Activated naive CD8-positive, alpha-beta T cell treated with anti-CD3 and anti-CD28 coated beads, Interleukin-2, amount 10 ng/mL, durations not matched to agents 7 days and 5 days (primary cell): Measurements from ENCODE around the gene CCDC91. TPM values are rescaled to one million over a fixed set of nuclear protein-coding genes. Genes with fewer than 3 reads are reported as not detected.

ENCODE experiments used
- ATAC-seq: fragments of 150-1000 bp; cut with Tn5 transposase; one replicate; pipeline ENCODE4 v1.10.0; 2021; ENCODE audit warnings: low read depth, moderate library complexity
- POLR2A ChIA-PET: fragments of 350-600 bp; sonication (Branson Sonifier 250); formaldehyde crosslinking; loops from one replicate; lab custom pipeline; 2021; ENCODE audit warnings: antibody characterized with exemption; lab: Charles Lee
- DNase-seq: peaks from one replicate; pipeline ENCODE4 v3.0.0; 2021
- H3K27ac Mint-ChIP-seq: one replicate; pipeline ENCODE4 v1.8.0; 2022; ENCODE audit warnings: mild to moderate bottlenecking, mixed read lengths
- H3K27me3 Mint-ChIP-seq: one replicate; pipeline ENCODE4 v1.8.0; 2022; ENCODE audit warnings: mild to moderate bottlenecking, moderate library complexity, mixed read lengths
- H3K36me3 Mint-ChIP-seq: one replicate; pipeline ENCODE4 v1.8.0; 2021; ENCODE audit warnings: mild to moderate bottlenecking, mixed read lengths
- H3K4me1 Mint-ChIP-seq: one replicate; pipeline ENCODE4 v1.8.0; 2021; ENCODE audit warnings: mixed read lengths
- H3K4me3 Mint-ChIP-seq: one replicate; pipeline ENCODE4 v1.8.0; 2022; ENCODE audit warnings: mild to moderate bottlenecking, moderate library complexity, mixed read lengths
- H3K9me3 Mint-ChIP-seq: one replicate; pipeline ENCODE4 v1.8.0; 2021; ENCODE audit warnings: mixed read lengths
- total RNA-seq, 2 experiments: library from RNA; stranded (reverse); gene quantifications; one replicate each; pipeline ENCODE4 v1.2.3, GENCODE V29; 2021

The CCDC91 gene
- total RNA-seq, 2 experiments from 2014 or later = 33.2 to 33.9 TPM

DNA sequence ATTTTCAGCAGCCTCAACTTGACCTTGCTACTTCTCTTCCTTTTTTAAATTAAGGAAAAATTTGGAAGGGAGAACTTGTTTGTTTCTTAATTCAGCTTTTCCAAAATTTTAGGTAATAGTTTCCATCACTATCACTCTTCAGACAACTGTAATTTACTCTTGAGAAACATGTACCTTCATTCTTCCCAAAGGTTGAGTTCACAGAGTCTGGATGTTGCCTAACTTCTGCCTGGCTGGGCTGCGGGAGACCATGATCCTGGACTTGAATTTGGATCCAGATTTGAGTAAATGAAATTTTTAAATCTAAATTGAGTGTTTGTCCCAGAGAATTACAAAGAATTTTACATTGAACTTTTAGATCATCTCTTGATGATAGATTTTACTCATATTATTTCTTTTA lies 193.1 kb downstream of the CCDC91 start:
- no peak for ATAC-seq
- Mint-ChIP-seq H3K36me3 (peaks cover 13% of the 10 kb centered on the region), H3K27ac (no peak overlapping the region)

DNA sequence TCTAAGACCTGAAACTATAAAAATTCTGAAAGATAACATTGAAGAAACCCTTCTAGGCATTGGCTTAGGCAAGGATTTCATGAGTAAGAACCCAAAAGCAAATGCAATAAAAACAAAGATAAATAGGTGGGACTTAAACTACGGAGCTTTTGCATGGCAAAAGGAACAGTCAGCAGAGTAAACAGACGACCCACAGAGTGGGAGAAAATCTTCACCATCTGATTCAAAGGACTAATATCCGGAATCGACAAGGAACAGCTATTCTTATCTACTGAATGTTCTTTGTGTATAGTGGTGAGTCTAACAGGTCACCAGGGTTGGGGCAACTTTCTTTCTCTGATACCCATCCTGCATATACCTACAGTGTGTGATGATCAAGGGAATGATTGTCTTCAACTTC lies 198.6 kb downstream of the CCDC91 start:
- DNase-seq = no peak
- no peaks in the 10 kb centered on the region for H3K27me3 Mint-ChIP-seq

More for the DNA sequence above, 193.1 kb downstream of the CCDC91 start:
- POLR2A ChIA-PET = no interaction called here
- no peak for DNase-seq
- no peaks in the 10 kb centered on the region for H3K4me1 Mint-ChIP-seq
- H3K27me3 Mint-ChIP-seq = no peaks in the 10 kb centered on the region
- H3K4me3 Mint-ChIP-seq = no peak overlapping the region
- peaks cover 4% of the 10 kb centered on the region for H3K9me3 Mint-ChIP-seq

DNA sequence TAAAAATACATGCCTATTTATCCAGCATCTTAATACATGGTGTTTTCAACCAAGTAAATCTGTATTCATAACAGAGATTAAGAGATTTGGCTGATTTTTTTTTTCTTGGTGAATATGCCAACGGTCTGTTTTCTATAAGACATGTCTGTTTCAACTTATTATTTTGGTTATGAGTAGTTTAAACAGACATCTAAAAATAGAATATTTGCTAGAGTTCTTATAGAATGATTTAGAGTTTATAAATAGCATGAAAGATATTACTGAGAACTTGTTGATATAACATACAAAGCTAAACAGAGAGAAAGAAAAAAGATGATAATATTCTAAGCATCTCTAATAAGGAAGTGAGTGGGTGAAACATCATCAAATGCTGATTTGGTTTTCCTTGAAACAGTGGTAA lies 199.9 kb downstream of the CCDC91 start:
- H3K27me3 Mint-ChIP-seq = no peaks in the 10 kb centered on the region
- POLR2A ChIA-PET = no interaction called here
- no peaks in the 10 kb centered on the region for H3K9me3 Mint-ChIP-seq
- no peak overlapping the region for H3K27ac Mint-ChIP-seq
- H3K4me1 Mint-ChIP-seq = no peaks in the 10 kb centered on the region
- H3K36me3 Mint-ChIP-seq = peaks cover 16% of the 10 kb centered on the region
- DNase-seq (no peak), ATAC-seq (no peak)
- H3K4me3 Mint-ChIP-seq = no peak overlapping the region

More for the DNA sequence above, 198.6 kb downstream of the CCDC91 start:
- H3K27ac Mint-ChIP-seq = no peak overlapping the region
- no peak overlapping the region for H3K4me3 Mint-ChIP-seq
- ATAC-seq = no peak
- H3K4me1 Mint-ChIP-seq = no peaks in the 10 kb centered on the region
- POLR2A ChIA-PET = no interaction called here
- H3K36me3 Mint-ChIP-seq = peaks cover 10% of the 10 kb centered on the region
- H3K9me3 Mint-ChIP-seq = no peaks in the 10 kb centered on the region

GRCh38 chr12:28390761-28391385 lies 200.6 kb downstream of the CCDC91 start:
- H3K9me3 Mint-ChIP-seq = no peaks in the 10 kb centered on the region
- POLR2A ChIA-PET = no interaction called here
- H3K27ac Mint-ChIP-seq = no peak overlapping the region
- no peak for ATAC-seq
- DNase-seq = no peak
- peaks cover 19% of the 10 kb centered on the region for H3K36me3 Mint-ChIP-seq
- no peaks in the 10 kb centered on the region for H3K4me1 Mint-ChIP-seq
- no peaks in the 10 kb centered on the region for H3K27me3 Mint-ChIP-seq
- no peak overlapping the region for H3K4me3 Mint-ChIP-seq

DNA sequence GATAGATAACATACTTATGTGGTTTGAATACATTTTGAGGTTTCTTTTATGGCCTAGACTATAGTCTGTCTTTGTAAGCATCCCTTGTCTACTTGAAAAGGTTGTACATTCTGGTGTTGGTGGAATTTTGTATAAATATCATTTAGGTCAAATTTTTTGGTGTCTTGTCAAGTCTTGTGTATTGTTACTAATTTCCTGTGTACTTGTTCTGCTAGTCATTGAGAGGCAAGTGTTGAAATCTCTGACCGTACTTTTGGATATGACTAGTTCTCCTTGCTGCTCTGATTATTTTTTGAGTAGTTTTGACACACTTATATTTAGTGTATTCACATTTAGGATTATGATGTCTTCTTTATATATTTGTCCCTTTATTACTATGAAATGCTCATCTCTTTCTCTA lies 219.6 kb downstream of the CCDC91 start:
- ATAC-seq = no peak
- peaks cover 9% of the 10 kb centered on the region for H3K9me3 Mint-ChIP-seq
- no peaks in the 10 kb centered on the region for H3K27me3 Mint-ChIP-seq
- no peaks in the 10 kb centered on the region for H3K4me1 Mint-ChIP-seq
- no peak overlapping the region for H3K4me3 Mint-ChIP-seq
- H3K27ac Mint-ChIP-seq = no peak overlapping the region
- DNase-seq = no peak
- H3K36me3 Mint-ChIP-seq = peaks cover 23% of the 10 kb centered on the region
- POLR2A ChIA-PET = no interaction called here

DNA sequence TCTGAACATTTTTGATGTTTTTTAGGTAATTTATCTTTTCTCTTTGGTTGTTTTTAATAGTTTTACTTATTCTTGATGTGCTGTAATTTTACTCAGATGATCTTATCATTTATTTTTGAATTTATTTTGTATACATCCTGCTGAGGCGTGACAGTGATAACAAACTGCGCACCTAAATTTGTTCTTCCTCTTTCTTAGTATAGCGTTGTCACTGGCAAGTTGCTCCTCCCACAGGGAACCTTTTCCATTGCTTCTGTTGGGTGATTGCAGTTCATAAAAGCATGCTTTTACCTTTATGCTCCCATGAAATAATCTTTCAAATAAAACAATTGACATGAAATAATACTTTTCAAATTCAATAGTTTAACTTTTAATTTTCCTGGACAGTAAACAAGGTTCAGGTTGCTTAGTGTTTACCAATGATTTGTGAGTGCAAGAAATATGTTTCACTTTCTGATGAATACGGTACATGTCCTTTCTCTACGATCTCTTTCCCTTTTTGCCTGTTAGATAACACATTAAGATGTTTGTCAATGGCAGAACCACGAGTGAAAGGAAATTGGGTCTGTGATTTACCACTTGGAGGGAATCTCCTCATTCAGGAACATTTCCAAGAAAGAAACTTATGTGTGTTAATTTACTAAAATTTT lies 223.3 kb downstream of the CCDC91 start:
- ATAC-seq (no peak), DNase-seq (no peak)
- Mint-ChIP-seq H3K27ac (no peak overlapping the region), H3K4me3 (no peak overlapping the region), H3K9me3 (peaks cover 4% of the 10 kb centered on the region), H3K36me3 (peaks cover 8% of the 10 kb centered on the region), H3K27me3 (no peaks in the 10 kb centered on the region), H3K4me1 (no peaks in the 10 kb centered on the region)
- POLR2A ChIA-PET = no interaction called here

GRCh38 chr12:28415755-28416154 lies 225.5 kb downstream of the CCDC91 start:
- Mint-ChIP-seq H3K27ac (no peak overlapping the region), H3K4me3 (no peak overlapping the region), H3K27me3 (no peaks in the 10 kb centered on the region), H3K9me3 (peaks cover 4% of the 10 kb centered on the region), H3K4me1 (no peaks in the 10 kb centered on the region), H3K36me3 (peaks cover 7% of the 10 kb centered on the region)
- POLR2A ChIA-PET = no interaction called here
- DNase-seq (no peak), ATAC-seq (no peak)

- no peak for ATAC-seq
- DNase-seq = no peak
- H3K36me3 Mint-ChIP-seq = peaks cover 3% of the 10 kb centered on the region
- H3K9me3 Mint-ChIP-seq = peaks cover 2% of the 10 kb centered on the region
- no peak overlapping the region for H3K27ac Mint-ChIP-seq
- POLR2A ChIA-PET = no interaction called here
- H3K4me1 Mint-ChIP-seq = peaks cover 2% of the 10 kb centered on the region
- no peaks in the 10 kb centered on the region for H3K27me3 Mint-ChIP-seq
- H3K4me3 Mint-ChIP-seq = no peak overlapping the region
These were observed 231.1 kb downstream of the CCDC91 start for GRCh38 chr12:28421374-28421773.

GRCh38 chr12:28424965-28425364 lies 234.7 kb downstream of the CCDC91 start:
- H3K27me3 Mint-ChIP-seq = no peaks in the 10 kb centered on the region
- POLR2A ChIA-PET = no interaction called here
- peaks cover 2% of the 10 kb centered on the region for H3K36me3 Mint-ChIP-seq
- H3K4me3 Mint-ChIP-seq = no peak overlapping the region
- H3K9me3 Mint-ChIP-seq = peaks cover 2% of the 10 kb centered on the region
- H3K4me1 Mint-ChIP-seq = peaks cover 2% of the 10 kb centered on the region
- DNase-seq = no peak
- no peak overlapping the region for H3K27ac Mint-ChIP-seq
- no peak for ATAC-seq

DNA sequence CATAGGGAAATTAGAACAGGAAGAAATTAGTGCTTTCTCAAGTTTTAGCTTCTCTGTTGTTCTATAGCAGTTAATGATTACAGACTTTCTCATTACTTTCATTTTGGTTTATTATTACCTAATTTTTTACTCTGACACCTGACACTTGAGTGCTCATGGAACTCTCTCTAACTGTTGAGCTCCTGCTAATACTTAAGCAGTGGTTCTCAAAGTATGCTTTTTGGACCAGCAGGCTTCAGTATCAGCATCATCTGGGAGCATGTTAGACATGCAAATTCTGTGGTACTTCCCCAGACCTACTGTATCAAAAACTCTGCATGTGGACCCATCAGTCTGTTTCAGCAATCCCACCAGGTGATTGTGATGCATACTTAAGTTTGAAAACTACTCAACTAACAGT lies 235.3 kb downstream of the CCDC91 start:
- H3K9me3 Mint-ChIP-seq = peaks cover 2% of the 10 kb centered on the region
- H3K27ac Mint-ChIP-seq = no peak overlapping the region
- H3K27me3 Mint-ChIP-seq = no peaks in the 10 kb centered on the region
- peaks cover 2% of the 10 kb centered on the region for H3K4me1 Mint-ChIP-seq
- peaks cover 2% of the 10 kb centered on the region for H3K36me3 Mint-ChIP-seq
- POLR2A ChIA-PET = no interaction called here
- DNase-seq (no peak), ATAC-seq (no peak)
- no peak overlapping the region for H3K4me3 Mint-ChIP-seq

DNA sequence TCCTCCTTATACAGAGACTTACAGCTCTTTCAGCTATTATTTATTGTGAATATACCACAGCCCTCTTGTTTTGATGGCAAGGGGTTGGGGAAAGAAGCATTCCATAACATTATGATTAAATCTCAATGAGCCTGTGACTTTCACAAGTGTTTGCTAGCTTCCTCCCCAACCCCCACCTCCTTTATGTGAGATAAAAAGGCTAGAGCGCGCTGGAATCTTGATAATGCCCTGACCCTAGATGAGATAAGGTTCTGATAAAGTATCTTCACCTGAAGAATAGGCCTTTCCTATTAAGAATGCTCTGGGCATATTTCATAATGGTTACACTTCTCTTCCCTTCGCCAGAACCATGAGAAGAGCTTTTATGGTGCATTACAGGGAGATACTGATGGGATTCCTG lies 236.8 kb downstream of the CCDC91 start:
- POLR2A ChIA-PET = no interaction called here
- H3K4me3 Mint-ChIP-seq = no peak overlapping the region
- peaks cover 3% of the 10 kb centered on the region for H3K36me3 Mint-ChIP-seq
- DNase-seq = no peak
- no peaks in the 10 kb centered on the region for H3K27me3 Mint-ChIP-seq
- peaks cover 2% of the 10 kb centered on the region for H3K4me1 Mint-ChIP-seq
- no peak overlapping the region for H3K27ac Mint-ChIP-seq
- no peaks in the 10 kb centered on the region for H3K9me3 Mint-ChIP-seq
- no peak for ATAC-seq

DNA sequence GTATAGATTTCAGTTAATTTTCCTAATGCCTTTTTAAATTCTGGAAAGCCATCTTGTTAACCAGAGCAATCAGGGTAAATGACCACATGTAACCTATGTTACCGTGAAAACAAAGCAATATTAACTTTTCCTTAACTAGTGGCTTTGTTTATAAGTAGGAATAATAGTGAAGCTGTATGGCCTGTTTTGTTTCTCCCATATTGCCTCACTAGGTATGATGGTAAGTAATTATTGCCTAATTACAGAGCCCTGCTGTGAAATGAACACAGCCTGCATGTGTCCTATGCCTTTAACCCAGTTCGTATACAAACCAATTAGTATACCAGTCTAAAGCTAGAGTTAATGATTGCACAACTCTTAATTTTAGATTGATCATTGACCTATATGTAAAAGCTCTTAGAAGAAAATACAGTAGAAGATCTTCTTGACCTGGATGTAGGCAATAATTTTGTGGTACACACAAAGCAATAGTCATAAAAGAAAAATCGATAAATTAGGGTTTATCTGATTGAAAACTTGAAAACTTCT lies 249.9 kb downstream of the CCDC91 start:
- no peak for ATAC-seq
- Mint-ChIP-seq H3K4me1 (no peaks in the 10 kb centered on the region), H3K27me3 (no peaks in the 10 kb centered on the region), H3K4me3 (no peak overlapping the region), H3K9me3 (no peaks in the 10 kb centered on the region), H3K36me3 (no peaks in the 10 kb centered on the region), H3K27ac (no peak overlapping the region)
- DNase-seq = no peak
- POLR2A ChIA-PET = no interaction called here

GRCh38 chr12:28442101-28442500 lies 251.8 kb downstream of the CCDC91 start:
- POLR2A ChIA-PET = no interaction called here
- Mint-ChIP-seq H3K36me3 (no peaks in the 10 kb centered on the region), H3K4me1 (no peaks in the 10 kb centered on the region), H3K4me3 (no peak overlapping the region), H3K27me3 (no peaks in the 10 kb centered on the region), H3K9me3 (no peaks in the 10 kb centered on the region), H3K27ac (no peak overlapping the region)
- DNase-seq (no peak), ATAC-seq (no peak)

DNA sequence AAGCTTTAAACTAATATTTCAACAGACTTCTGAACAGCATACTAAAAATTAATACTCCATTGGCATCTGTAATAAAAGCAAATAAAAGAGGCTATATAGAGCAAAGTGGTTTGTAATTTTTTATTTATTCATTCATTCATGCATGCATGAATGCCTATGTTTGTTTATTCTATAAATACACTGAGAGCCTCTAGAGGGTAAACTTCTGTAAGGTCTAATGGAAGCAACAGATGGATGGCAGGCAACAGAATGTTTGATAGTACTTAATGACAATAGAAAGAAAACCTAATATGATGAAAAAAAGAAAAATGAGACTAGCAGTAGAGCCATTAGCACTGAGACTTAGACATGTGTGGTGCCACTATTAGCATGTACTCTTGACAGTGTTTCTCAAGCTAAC lies 253.1 kb downstream of the CCDC91 start:
- Mint-ChIP-seq H3K27ac (no peak overlapping the region), H3K36me3 (no peaks in the 10 kb centered on the region), H3K9me3 (no peaks in the 10 kb centered on the region), H3K4me1 (no peaks in the 10 kb centered on the region), H3K4me3 (no peak overlapping the region), H3K27me3 (no peaks in the 10 kb centered on the region)
- POLR2A ChIA-PET = no interaction called here
- ATAC-seq = no peak
- DNase-seq = no peak
